DMS79 (cell line): ENCODE measurements around the gene EIF2S2.
A peak's percentile ranks its signal among the peaks of the same experiment; 100 is the strongest.

Experiments used
- DNase-seq: peaks from one replicate; lab custom pipeline; 2025; lab: John Stamatoyannopoulos, UW

The EIF2S2 gene

DNA sequence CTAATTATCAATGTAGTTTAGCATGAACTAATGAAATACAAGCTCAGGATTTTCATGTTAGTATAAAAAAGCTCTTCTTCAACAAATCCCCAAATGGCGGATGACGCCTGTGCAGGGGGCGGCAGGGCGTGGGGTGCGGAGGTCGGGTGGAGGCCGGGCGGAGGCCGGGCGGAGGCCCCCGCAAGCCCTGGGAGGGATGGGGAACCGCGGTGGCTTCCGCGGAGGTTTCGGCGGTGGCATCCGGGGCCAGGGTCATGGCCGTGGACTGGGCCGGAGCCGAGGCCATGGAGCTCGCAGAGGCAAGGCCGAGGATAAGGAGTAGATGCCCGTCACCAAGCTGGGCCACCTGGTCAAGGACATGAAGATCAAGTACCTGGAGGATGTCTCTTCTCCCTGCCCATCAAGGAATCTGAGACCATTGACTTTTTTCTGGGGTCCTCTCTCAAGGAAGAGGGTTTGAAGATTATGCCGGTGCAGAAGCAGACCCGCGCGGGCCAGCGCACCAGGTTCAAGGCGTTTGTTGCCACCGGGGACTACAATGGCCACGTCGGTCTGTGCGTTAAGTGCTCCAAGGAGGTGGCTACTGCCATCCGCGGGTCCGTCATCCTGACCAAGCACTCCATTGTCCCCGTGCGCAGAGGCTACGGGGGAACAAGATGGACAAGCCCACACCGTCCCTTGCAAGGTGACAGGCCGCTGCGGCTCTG, 10.4 kb upstream of the EIF2S2 start:
- DNase-seq: no peak

DNA sequence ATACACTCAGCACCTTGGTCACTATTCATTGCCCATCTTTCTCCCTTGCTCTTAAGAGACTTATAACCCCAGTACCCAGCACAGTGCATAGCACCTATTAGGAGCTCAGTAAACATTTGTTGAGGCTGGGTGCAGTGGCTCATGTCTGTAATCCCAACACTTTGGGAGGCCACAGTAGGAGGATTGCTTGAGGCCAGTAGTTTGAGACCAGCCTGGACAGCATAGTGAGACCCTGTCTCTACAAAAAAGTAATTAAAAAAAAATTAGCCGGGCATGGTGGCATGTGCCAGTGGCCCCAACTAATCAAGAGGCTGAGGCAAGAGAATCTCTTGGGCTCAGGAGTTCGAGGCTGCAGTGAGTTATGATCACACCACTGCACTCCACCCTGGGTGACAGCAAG, 8.2 kb upstream of the EIF2S2 start:
- no peak for DNase-seq

DNA sequence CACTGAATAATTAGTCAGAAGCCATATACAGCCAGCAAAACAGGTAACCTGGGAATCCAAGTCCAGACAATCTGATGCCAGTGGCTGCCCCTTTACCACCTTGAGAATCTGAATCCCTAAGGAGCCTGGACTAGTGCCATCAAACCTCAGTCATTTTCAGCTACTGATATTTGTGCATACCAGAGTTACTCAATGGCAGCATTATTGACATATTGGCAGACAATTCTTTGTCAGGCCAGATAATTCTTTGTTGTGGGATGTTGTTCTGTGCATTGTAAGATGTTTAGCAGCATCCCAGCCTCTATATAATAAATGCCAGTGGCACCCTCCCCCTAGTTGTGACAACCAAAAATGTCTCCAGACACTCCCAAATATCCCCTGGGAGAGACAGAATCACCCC, 3.2 kb upstream of the EIF2S2 start:
- DNase-seq: no peak

DNA sequence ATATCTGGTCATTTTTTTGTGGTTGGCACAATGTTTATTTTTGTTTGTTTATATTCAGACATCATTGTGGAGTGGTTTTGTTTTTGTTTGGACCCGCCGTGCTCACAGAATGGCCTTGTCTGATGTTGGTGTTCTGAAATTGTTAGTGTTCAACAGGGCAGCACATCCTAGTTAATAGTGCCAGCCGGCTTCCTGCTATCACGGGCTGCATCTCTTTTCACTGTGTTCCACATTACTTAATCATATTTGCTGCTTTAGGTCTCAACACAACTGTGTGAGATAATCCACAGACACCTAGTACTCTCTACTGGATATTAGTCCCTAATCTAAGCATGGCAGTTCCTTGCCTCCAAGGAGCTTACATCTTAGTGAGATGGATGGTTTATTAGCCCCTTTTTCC, 2.8 kb upstream of the EIF2S2 start:
- DNase-seq: no peak

DNA sequence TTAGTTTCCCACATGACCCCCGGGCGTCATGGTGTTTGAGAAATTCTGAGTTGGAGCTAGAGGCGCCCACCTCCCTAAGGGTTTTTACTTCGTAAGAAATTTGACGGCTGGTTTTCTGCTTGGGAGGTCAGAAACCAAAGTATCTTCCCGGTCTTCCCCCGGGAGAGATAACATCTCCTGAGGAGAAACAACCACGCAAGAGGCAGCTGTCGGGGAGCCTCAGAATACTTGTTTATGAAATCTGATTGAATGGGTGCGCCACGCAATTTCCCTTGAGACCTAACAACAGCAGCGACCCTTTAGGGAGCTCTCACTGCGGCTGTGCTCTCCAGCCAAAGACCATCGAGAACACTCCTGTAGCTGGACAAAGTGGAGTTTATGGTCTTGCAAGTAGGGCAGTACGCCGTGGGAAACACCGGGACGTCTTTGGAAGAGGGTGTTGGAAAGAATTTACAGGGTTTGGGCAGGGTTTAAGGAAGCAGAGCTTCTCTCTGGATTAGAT, 608 bp upstream of the EIF2S2 start:
- peak; percentile 64 for DNase-seq

DNA sequence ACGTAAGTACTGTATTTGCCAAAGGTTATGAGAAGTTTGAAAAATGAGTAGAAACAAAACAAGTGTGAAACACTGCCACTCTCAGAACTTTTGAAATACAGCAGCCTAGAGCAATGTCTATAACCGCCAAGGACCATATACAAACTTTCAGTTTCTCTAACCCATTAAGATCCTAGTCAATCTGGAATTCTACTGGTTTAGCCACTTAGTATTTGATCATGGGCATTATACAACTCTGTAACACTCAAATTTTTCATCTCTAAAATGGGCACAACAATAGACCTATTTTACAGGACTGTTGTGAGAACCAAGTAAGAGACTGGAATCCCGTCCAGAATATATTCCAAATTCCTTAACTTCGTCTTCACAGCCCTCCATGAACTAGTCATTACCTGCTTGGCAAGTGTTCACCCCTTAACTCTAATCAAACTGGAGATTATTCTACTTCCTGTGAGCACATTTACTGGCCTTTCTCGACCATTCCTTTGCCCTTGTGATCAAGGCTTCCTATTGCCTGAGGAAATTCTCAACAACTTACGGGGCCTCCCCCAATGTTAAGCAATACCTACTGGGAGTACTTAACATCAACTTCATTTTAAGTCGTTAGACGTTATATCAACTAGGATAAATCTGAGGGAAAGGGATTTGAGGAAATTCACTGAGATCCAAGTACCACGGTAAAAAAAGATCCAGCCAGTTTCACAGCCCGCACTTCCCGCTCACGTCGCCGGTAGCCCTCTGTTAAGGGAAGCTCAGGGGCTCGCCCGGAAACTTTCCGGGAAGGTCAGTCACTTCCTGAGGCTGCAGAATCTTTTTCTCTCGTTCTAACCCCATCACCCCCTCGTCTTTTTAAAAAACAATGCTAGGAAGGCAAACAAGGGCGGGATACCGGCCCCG, 1.1 kb downstream of the EIF2S2 start:
- no peak for DNase-seq

DNA sequence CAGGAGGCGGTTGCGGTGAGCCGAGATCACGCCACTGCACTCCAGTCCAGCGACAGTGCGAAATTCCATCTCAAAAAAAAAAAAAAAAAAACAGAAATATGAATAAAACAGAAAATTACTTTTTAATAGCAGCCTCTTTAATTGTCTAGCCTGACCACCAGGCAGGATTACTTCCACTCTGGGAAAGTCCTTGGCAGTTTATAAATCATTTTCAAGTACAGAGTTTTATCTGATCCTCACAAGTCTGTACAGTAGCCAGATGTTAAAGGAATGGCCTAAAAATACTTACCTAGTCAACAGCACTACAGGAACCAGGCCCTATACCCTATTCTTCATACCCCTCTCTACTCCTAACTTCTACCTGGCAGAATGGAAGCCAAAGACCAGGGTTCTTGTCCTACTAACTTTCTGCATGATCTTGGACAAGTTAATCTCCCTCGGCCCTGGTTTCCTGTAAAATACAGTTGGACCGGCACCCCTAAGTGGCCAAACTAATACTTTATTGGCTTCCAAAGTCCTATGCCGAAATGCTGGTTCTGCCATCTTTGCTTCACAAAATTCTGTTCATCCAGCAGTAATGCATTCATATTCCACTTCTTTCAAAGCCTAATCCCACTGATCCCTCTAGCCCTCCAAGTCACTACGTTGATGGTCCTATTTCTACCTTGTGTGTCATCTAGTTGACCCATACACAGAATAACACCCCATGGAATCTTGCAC, 1.9 kb downstream of the EIF2S2 start:
- DNase-seq: no peak

DNA sequence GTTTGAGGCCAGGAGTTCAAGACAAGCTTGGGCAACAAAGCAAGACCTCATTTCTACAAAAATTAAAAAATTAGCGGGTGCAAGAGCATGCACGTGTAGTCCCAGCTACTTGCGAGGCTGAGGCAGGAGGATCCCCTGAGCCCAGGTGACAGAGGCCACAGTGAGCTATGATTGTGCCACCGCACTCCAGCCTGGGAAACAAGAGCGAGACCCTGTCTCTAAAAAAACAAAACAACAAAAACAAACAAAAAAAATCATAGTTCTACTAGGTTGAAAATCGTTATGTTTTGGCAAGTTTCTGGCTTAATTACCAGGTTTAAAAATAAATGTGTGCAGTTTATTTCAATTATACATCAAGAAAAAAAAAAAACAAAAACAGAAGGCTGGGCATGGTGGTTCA, 2.6 kb downstream of the EIF2S2 start:
- DNase-seq: no peak

DNA sequence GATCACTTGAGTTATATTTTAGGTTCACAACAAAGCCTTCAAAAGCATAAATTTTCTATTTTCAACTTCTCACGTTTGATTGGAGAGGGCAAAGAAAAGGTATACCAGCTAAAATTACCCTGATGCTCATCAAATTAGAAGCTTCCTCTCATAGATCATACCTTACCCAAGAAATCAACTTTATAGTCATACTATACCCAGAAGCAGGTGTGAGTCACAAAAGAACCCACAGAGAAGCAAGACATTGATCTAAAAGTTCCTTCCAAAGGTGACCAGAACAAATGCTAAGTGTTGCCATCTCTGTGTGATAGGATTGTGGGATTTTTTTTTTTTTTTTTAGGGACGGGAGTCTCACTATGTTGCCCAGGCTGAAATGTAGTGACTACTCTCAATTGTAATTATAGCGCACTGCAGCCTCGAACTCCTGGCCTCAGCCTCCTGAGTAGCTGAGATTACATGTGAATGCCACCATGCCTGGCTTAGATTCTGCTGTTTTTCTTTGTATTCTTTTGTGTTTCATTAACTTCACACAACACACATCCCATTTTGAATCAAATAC, 3.3 kb downstream of the EIF2S2 start:
- DNase-seq: no peak

DNA sequence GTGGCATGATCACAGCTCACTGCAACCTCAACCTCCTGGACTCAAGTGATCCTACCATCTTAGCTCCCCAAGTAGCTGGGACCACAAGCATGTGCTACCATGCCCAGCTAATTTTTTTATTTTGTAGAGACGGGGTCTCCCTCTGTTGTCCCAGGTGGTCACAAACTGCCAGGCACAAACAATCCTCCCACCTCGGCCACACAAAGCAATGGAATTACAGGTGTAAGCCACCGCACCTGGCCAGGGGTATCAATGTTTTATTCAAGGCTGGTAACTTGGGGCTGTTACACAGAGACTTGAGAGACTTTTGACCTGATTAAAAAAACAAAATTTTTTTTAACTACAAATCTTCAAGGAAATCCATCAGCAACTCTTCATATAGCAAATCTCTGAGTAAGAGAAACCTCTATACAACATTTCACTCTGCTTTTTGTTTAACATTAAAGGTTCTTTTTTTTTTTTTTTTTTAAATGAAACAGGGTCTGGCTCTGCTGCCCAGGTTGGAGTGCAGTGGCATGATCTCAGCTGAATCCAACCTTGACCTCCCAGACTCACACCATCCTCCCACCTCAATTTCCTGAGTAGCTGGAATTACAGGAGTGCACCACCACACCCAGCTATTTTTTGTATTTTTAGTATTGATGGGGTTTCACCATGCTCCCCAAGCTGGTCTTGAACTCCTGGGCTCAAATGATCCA, 5.9 kb downstream of the EIF2S2 start:
- no peak for DNase-seq

DNA sequence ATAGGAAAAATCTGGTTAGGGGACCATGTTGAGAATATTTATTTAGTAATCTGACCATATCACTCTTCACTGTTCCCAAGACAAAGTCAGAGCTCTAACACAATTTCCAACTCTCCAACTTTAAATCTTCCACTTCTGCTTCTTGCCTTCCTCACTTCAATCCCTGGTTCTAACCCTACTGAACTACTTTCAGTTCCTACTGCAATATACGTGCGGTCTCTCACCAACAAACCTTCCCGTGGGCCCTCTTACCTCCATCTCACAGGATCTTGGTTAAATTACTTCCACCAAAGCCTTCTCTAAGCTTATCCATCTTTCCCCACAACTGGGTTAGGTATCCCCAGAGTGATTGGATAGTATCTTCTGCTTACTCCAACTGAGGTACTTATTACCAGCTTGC, 8.0 kb downstream of the EIF2S2 start:
- DNase-seq: no peak

DNA sequence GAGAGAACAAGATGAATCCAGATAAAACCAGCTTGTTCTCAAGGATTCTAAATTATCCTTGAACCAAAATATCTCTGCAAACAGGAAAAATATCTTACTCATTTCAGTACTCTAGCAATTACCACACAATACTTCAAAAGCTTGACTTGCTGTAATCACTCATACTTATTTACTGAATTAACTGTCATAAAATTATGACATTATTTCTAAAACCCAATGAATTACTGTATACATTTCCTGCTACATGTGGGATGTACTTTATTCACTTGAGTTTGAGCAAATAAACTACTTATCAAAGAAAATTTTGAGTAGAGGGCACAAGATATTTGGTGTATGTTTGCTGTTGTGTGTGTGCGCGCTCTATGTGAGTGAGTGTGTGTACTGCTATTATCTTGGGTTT, 9.7 kb downstream of the EIF2S2 start:
- DNase-seq: no peak

DNA sequence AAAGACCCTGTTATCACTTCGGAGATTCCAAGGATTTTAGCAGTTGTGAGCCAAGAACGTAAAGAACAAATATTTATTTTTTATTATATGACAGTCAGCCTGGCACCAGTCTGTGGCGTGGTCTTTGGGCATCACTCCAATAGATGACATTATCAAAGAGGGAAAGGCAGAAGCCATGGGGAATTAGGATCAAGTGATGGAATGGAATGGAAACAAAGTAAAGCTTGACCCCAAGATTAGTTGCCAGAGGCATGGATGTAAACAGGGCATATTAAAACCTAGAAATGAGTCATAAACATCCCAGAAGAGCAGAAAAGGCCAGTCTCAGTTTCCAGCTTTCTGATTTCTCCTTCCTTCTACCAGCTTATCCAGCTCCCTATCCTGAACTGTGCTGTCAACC, 11.5 kb downstream of the EIF2S2 start:
- DNase-seq: no peak

DNA sequence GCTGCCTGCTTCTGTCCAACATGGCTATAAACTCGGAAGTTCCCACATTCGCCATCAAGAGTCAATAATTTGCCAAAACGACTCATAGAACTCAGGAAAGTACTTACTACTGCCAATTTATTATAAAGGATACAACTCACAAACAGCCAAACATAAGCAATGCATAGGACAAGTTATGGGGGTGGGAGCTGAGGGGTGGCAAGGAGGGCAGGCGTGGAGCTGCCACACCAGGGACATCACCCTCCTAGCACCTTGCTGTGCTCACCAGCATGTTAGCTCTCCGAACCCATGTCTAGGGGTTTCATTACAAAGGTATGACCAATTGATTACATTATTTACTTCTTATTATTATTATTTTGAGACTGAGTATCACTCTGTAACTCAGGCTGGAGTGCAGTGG, 12.4 kb downstream of the EIF2S2 start:
- no peak for DNase-seq

DNA sequence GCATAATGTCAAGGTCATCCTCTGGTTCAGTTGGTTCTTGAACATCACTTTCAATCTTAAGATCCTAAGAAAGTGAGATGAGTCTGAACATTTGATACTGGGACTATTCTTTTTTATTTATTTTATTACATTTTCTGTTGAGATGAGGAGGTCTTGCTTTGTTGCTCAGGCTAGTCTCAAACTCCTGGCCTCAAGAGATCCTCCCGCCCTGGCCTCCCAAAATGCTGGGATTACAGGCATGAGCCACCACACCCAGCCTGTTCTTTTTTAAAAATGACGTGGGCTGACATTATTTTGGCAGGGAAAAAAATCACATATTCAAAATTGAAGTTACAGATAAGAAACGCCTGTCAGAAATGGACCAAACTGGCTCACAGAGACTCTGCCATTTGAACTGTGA, 13.5 kb downstream of the EIF2S2 start:
- no peak for DNase-seq

DNA sequence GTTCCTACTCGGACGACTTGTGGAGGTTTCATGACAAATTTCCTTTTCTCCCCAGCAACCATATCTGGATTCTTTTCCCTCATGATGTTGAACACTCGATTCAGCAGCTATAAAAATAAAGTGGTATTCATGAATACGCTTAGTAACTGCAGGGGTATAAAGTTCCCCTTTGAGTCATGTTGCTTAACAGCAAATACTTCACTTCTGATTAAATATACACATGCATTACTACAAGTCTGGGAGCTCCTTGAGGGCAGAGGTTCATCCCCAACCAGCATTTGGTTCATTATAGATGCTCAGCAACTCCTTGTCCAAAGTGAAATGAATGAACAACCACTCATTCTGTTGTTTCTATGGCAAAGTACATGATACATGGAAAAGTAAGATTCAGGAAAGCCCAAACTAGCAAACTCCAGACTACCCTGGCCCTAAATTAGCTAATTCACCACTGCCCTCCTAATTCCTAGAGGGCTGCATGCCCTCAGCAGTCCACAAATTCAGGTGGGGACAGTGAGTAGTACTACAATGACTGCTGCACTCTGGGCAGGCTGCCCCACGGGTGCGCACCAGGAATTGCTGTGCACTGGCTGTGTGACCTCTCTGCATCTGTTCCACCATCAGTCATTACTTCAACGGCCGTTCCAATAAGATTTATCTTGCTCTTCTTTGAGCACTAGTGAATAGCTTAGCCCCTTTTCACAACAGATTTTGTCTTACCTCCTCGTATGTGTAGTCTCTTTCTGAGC, 15.2 kb downstream of the EIF2S2 start:
- DNase-seq: no peak

DNA sequence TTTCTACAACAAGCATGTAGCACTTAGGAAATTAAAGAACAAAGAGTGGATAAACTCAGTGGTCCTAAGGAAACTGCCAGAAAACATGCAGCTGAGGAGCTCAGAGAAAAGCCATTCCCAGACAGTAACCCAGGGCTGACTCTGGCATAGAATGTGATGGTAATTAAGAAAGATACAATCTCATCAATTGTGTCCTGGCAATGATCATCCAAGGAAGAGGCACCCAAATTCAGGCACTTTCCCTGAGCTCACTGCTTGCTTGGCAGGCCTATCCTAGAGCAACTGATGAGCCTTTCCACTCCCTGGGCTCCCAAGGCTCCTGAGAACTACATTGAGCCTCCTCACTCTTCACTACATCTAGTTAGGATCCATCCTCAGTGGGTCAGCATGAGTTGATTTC, 16.2 kb downstream of the EIF2S2 start:
- DNase-seq: no peak

DNA sequence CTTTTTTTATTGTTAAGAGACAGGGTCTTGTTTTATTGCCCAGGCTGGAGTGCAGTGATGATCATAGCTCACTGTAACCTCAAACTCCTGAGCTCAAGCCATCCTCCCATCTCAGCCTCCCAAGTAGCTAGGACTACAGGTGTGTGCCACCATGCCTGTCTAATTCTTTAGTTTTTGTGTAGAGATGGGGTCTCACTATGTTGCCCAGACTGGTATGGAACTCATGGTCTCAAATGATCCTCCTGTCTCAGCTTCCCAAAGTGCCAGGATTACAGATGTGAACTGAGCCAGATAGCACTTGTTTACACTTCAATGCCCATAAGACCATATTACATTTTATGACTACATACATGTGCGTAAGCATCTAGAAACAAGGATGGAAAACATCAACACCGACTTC, 18.1 kb downstream of the EIF2S2 start:
- DNase-seq: no peak

DNA sequence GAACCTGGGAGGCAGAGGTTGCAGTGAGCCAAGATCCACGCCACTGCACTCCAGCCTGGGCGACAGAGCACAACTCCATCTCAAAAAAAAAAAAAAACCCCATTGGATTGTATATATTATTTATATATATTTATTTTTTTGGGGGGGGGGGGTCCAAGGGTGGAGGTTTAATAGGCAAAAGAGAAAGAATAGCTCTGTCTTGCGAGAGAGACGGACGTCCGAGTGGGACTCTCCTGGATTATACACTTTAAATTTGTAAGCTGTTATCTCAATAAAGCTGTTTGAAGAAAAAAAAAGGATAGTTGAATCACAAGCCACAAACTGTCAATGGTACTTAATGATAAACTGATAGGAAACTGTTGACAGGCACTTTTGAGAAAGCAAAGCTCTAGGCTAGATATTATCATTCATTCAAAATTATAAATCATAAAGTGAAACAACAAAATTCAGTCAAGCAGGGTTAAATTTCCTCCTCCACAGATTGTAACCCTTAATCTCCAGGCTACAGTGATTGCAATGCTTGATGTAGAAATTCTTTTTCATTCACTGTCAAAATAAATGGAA, 20.3 kb downstream of the EIF2S2 start:
- DNase-seq: no peak

DNA sequence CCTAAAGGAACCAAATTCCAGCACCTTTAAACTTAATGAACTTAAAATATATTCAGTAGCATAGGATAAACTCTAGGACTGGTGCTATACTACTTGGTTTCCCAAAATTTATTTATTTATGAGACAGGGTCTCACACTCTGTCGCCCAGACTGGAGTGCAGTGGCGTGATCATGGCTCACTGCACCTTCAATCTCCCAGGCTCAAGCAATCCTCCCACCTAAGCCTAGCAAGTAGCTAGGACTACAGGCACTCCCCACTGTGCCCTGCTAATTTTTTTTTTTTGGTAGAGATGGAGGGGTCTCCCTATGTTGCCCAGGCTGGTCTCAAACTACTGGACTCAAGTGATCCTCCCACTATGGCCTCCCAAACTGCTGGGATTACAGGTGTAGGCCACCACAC, 21.4 kb downstream of the EIF2S2 start:
- DNase-seq: no peak
